ENCODE data around the gene CUX1. TPM values are rescaled to one million over a fixed set of nuclear protein-coding genes. Genes with fewer than 3 reads are reported as not detected.
"Not testable (repeated sequence)": the region's sequence is repeated elsewhere in the genome, so short reads cannot be mapped to it uniquely, and the experiment has no call there.

Gene CUX1
- total RNA-seq, 1 donor from 2014 or later: 89.1 TPM

DNA sequence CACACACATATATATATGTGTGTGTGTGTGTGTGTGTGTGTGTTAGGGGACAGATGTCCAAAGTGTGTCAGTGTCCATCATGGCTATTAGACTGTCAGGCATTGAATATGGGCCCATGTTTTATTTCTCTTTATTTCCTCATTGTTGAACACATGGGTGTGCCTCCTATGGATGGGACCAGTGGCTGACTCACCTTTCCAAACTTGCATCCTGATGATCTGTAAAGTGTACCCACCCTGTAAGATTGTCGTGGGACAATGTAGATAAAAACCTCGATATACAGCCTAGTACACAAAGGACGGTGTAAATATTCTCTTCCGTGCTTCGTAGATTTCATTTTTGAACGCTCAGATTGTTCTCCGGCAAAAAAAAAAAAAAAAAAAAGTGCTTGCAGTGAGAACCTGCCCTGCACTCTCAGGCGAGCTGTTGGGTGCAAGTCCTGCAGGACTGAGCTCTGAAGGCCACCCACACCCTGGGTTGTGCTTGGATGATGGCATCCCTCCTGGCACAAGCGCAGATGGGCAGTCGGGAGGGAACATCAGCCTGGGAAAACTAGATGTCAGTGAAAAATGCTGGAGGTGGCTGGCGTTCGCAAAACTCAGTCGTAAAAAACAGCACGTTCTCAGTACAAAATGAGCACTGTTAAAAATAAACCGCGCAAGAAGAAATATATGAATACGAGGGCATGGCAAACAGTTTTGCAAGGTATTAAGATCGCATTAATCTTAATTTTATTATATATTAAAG, 166.9 kb downstream of the CUX1 start:
- Mint-ChIP-seq H3K9me3 (ENCODE audit: unreplicated experiment) (no peaks in the 10 kb centered on the region), H3K27me3 (ENCODE audit: unreplicated experiment) (no peaks in the 10 kb centered on the region), H3K36me3 (ENCODE audit: unreplicated experiment) (no peaks in the 10 kb centered on the region), H3K4me3 (ENCODE audit: unreplicated experiment) (no peak overlapping the region), H3K27ac (ENCODE audit: unreplicated experiment) (no peak overlapping the region), H3K4me1 (ENCODE audit: unreplicated experiment) (peaks cover 17% of the 10 kb centered on the region)
- TF ChIP-seq, protein P1, sequence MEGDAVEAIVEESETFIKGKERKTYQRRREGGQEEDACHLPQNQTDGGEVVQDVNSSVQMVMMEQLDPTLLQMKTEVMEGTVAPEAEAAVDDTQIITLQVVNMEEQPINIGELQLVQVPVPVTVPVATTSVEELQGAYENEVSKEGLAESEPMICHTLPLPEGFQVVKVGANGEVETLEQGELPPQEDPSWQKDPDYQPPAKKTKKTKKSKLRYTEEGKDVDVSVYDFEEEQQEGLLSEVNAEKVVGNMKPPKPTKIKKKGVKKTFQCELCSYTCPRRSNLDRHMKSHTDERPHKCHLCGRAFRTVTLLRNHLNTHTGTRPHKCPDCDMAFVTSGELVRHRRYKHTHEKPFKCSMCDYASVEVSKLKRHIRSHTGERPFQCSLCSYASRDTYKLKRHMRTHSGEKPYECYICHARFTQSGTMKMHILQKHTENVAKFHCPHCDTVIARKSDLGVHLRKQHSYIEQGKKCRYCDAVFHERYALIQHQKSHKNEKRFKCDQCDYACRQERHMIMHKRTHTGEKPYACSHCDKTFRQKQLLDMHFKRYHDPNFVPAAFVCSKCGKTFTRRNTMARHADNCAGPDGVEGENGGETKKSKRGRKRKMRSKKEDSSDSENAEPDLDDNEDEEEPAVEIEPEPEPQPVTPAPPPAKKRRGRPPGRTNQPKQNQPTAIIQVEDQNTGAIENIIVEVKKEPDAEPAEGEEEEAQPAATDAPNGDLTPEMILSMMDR (IDR thresholded peaks at IDR 0.05): no peak
- DNase-seq (ENCODE audit: extremely low spot score, unreplicated experiment): no peak

DNA sequence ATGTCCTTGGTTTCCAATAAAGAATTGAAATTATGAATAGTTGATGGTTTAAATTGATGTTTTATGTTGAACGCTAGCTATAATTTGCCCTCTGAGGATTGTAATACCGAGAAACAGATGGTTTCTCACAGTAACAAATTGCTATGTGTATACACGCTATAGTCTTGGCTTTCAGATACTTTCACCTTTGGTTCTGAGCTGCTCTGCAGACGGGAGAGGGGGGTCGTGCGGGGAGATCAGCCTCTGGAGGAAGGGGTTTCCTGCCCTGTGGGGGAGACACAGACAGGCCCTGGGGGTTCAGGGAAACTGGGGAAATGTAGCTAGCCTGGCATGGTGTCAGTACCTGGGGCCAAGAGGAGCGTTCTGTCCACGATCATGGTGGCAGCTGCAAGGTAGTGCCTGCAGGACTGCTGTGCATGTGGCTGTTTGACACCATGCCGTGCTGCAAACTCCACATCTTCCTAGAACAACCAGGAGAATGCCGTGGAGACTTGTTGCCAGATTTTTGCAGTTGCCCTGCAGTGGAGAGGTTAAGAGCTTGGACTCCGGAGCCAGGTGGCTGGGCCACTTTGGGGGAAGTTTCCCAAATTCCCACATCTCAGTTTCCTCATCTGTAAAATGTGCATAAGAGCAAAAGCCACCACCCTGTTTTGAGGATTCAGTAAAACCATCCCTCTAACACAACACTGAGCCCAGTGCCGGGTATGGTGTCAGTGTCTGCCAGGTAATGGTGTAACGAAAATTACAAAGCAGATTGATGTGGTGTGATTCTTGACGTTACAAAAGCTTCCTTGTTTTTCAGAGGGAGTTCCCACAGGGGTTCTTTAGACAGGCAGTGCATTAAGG, 167.9 kb downstream of the CUX1 start:
- Mint-ChIP-seq H3K27me3 (ENCODE audit: unreplicated experiment) (no peaks in the 10 kb centered on the region), H3K4me1 (ENCODE audit: unreplicated experiment) (peaks cover 17% of the 10 kb centered on the region), H3K27ac (ENCODE audit: unreplicated experiment) (no peak overlapping the region), H3K4me3 (ENCODE audit: unreplicated experiment) (no peak overlapping the region), H3K36me3 (ENCODE audit: unreplicated experiment) (no peaks in the 10 kb centered on the region), H3K9me3 (ENCODE audit: unreplicated experiment) (no peaks in the 10 kb centered on the region)
- no peak for DNase-seq (ENCODE audit: extremely low spot score, unreplicated experiment)
- TF ChIP-seq, protein P1 (IDR thresholded peaks at IDR 0.05): no peak

DNA sequence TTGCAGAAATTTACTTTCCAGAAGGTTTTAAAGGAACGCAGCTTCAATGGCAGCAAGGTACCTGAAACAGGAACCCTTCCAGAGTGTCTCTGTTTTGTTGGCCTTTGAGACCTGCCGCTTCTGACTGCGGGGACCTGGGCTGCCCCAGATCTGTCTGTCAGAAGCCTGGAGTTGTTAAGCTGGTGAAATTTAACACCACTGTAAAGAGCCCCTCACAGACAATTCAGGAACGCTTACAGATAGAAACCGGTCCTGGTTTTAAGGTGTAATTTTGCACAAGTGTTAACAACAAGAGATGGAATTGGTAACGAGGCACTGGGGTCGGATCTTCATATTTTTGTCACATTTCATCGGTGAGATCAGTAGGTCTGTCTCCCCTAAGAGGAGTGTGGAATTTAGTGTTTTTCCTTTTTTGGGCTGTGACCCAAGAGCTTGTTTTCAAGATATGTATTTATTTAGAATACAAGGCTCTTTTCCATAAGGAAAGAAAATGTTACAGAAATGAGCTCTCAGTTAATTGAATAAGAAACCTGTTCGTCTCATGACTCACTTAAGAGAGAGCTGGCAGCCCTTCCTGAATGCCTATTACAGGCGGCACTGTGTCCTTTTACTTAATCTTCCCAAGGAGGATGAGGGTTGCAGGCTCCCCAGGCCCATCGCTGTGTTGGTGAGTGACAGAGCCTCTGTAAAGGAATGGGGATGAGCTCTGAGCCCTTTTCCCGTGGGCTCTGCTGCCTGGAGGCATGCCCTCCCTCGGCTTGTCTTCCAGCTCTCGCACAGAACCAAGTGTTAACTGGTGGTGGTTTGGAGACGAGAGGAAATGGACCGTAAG, 168.7 kb downstream of the CUX1 start:
- Mint-ChIP-seq H3K36me3 (ENCODE audit: unreplicated experiment) (no peaks in the 10 kb centered on the region), H3K4me1 (ENCODE audit: unreplicated experiment) (peaks cover 17% of the 10 kb centered on the region), H3K4me3 (ENCODE audit: unreplicated experiment) (no peak overlapping the region), H3K27ac (ENCODE audit: unreplicated experiment) (no peak overlapping the region), H3K27me3 (ENCODE audit: unreplicated experiment) (no peaks in the 10 kb centered on the region), H3K9me3 (ENCODE audit: unreplicated experiment) (no peaks in the 10 kb centered on the region)
- DNase-seq (ENCODE audit: extremely low spot score, unreplicated experiment): no peak
- TF ChIP-seq, protein P1 (IDR thresholded peaks at IDR 0.05): no peak

DNA sequence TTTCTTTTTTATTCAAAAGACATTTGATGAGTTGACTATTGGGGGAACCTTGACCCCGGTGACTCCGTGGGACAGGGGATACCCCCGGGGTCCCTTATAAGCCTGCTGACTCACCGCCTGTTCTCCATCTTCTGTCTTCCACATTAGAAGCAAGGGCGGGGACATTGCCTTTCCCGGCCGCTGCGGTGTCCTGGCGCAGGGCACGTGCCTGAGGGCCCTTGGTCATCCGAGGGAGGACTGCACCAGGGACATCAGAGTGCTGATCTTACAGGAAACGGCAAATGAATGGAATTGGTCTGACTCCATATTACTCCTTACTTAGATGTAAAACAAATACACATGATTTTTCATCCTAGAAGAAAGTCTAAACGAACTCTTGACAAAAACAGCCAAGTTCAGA, 170.1 kb downstream of the CUX1 start:
- no peak for DNase-seq (ENCODE audit: extremely low spot score, unreplicated experiment)
- no peaks in the 10 kb centered on the region for H3K9me3 Mint-ChIP-seq (ENCODE audit: unreplicated experiment)
- no peak overlapping the region for H3K27ac Mint-ChIP-seq (ENCODE audit: unreplicated experiment)
- peaks cover 17% of the 10 kb centered on the region for H3K4me1 Mint-ChIP-seq (ENCODE audit: unreplicated experiment)
- H3K4me3 Mint-ChIP-seq (ENCODE audit: unreplicated experiment): no peak overlapping the region
- TF ChIP-seq, protein P1 (IDR thresholded peaks at IDR 0.05): no peak
- no peaks in the 10 kb centered on the region for H3K36me3 Mint-ChIP-seq (ENCODE audit: unreplicated experiment)
- H3K27me3 Mint-ChIP-seq (ENCODE audit: unreplicated experiment): no peaks in the 10 kb centered on the region

DNA sequence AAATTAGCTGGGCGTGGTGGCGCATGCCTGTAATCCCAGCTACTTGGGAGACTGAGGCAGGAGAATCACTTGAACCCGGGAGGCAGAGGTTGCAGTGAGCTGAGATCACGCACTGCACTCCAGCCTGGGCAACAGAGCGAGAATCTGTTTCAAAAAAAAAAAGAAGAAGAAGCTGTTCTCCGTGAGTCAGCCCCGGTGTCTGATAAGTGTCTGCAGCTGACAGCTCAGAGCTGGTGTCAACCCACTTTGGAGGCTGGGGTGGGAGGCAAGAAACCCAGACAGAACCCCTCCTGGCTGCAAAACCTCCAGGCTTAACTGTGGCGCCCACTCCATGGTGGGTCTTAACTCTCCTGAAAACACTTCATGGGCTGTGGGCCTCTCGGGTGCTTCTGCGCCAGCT, 170.6 kb downstream of the CUX1 start:
- not testable (repeated sequence) for H3K27me3 Mint-ChIP-seq (ENCODE audit: unreplicated experiment); H3K36me3 Mint-ChIP-seq (ENCODE audit: unreplicated experiment); H3K27ac Mint-ChIP-seq (ENCODE audit: unreplicated experiment)

More for the DNA sequence above, 170.6 kb downstream of the CUX1 start:
- H3K9me3 Mint-ChIP-seq (ENCODE audit: unreplicated experiment); DNase-seq (ENCODE audit: extremely low spot score, unreplicated experiment); H3K4me3 Mint-ChIP-seq (ENCODE audit: unreplicated experiment): not testable (repeated sequence)
- H3K4me1 Mint-ChIP-seq (ENCODE audit: unreplicated experiment): peaks cover 17% of the 10 kb centered on the region
